HG02973 (cell line): ENCODE measurements around the gene UST.

ENCODE experiments used
- ATAC-seq: cut with Tn5 transposase; IDR thresholded peaks from one replicate; pipeline ENCODE4 v1.9.1; 2021; ENCODE audit warnings: moderate library complexity; ENCODE audit not compliant: unreplicated experiment

UST gene

GRCh38 chr6:149076355-149076734 lies 329.5 kb downstream of the UST start:
- no peak for ATAC-seq

- no peak for ATAC-seq
These were observed 330.4 kb downstream of the UST start for GRCh38 chr6:149077208-149077607.

GRCh38 chr6:149078211-149078782 lies 331.5 kb downstream of the UST start:
- ATAC-seq, result no peak

- no peak for ATAC-seq
These were observed 332.6 kb downstream of the UST start for GRCh38 chr6:149079456-149079855.

GRCh38 chr6:149079911-149080491 lies 333.2 kb downstream of the UST start:
- ATAC-seq, result no peak

- ATAC-seq, result no peak
These were observed 333.7 kb downstream of the UST start for GRCh38 chr6:149080511-149080910.

GRCh38 chr6:149081281-149081680 lies 334.5 kb downstream of the UST start:
- no peak for ATAC-seq

- peak; percentile 78 for ATAC-seq
These were observed 335.5 kb downstream of the UST start for GRCh38 chr6:149082320-149082719.

- ATAC-seq, result no peak
These were observed 337.2 kb downstream of the UST start for GRCh38 chr6:149084026-149084425.

GRCh38 chr6:149084808-149085556 lies 338.2 kb downstream of the UST start:
- no peak for ATAC-seq

- no peak for ATAC-seq
These were observed 338.7 kb downstream of the UST start for GRCh38 chr6:149085557-149085938.

- ATAC-seq, result no peak
These were observed 339.5 kb downstream of the UST start for GRCh38 chr6:149086363-149086762.

GRCh38 chr6:149087898-149088297 lies 341.1 kb downstream of the UST start:
- ATAC-seq, result no peak

GRCh38 chr6:149088361-149088760 lies 341.5 kb downstream of the UST start:
- ATAC-seq, result no peak

- no peak for ATAC-seq
These were observed 342.7 kb downstream of the UST start for GRCh38 chr6:149089510-149089909.

GRCh38 chr6:149090937-149091336 lies 344.1 kb downstream of the UST start:
- no peak for ATAC-seq

- ATAC-seq, result no peak
These were observed 346.8 kb downstream of the UST start for GRCh38 chr6:149093643-149094042.

- ATAC-seq, result no peak
These were observed 347.3 kb downstream of the UST start for GRCh38 chr6:149094156-149094555.

GRCh38 chr6:149094934-149095351 lies 348.1 kb downstream of the UST start:
- no peak for ATAC-seq

- no peak for ATAC-seq
These were observed 349.0 kb downstream of the UST start for GRCh38 chr6:149095842-149096241.

GRCh38 chr6:149097794-149098193 lies 351.0 kb downstream of the UST start:
- ATAC-seq, result no peak

- ATAC-seq, result no peak
These were observed 352.0 kb downstream of the UST start for GRCh38 chr6:149098700-149099276.
